ENCODE measurements around the gene KCNJ6.

The KCNJ6 gene

GRCh38 chr21:37863842-37864241 lies 52.4 kb downstream of the KCNJ6 start:
- peak; percentile 93 for DNase-seq

- peak; percentile 57 for DNase-seq
Observed at GRCh38 chr21:37862536-37862935, 53.7 kb downstream of the KCNJ6 start.

GRCh38 chr21:37861561-37861960 lies 54.7 kb downstream of the KCNJ6 start:
- DNase-seq = no peak

GRCh38 chr21:37860416-37860815 lies 55.8 kb downstream of the KCNJ6 start:
- no peak for DNase-seq

- DNase-seq = no peak
Observed at GRCh38 chr21:37855647-37856625, 60.3 kb downstream of the KCNJ6 start.

GRCh38 chr21:37855271-37855646 lies 61.0 kb downstream of the KCNJ6 start:
- no peak for DNase-seq

- DNase-seq = peak; percentile 16
Observed at GRCh38 chr21:37849506-37850102, 66.7 kb downstream of the KCNJ6 start.

- no peak for DNase-seq
Observed at GRCh38 chr21:37848721-37849490, 67.4 kb downstream of the KCNJ6 start.

GRCh38 chr21:37845535-37845934 lies 70.7 kb downstream of the KCNJ6 start:
- no peak for DNase-seq

- no peak for DNase-seq
Observed at GRCh38 chr21:37843191-37843590, 73.1 kb downstream of the KCNJ6 start.

- DNase-seq = no peak
Observed at GRCh38 chr21:37842163-37842919, 73.9 kb downstream of the KCNJ6 start.

GRCh38 chr21:37837381-37837780 lies 78.9 kb downstream of the KCNJ6 start:
- DNase-seq = no peak

- peak; percentile 8 for DNase-seq
Observed at GRCh38 chr21:37835481-37835880, 80.8 kb downstream of the KCNJ6 start.

GRCh38 chr21:37833301-37833700 lies 83.0 kb downstream of the KCNJ6 start:
- DNase-seq = no peak

GRCh38 chr21:37829447-37829846 lies 86.8 kb downstream of the KCNJ6 start:
- DNase-seq = peak; percentile 77

- no peak for DNase-seq
Observed at GRCh38 chr21:37828991-37829390, 87.3 kb downstream of the KCNJ6 start.

GRCh38 chr21:37828556-37828955 lies 87.7 kb downstream of the KCNJ6 start:
- no peak for DNase-seq

- no peak for DNase-seq
Observed at GRCh38 chr21:37827913-37828312, 88.3 kb downstream of the KCNJ6 start.

- DNase-seq = no peak
Observed at GRCh38 chr21:37821786-37822450, 94.3 kb downstream of the KCNJ6 start.

- no peak for DNase-seq
Observed at GRCh38 chr21:37821092-37821491, 95.2 kb downstream of the KCNJ6 start.

- no peak for DNase-seq
Observed at GRCh38 chr21:37819372-37819771, 96.9 kb downstream of the KCNJ6 start.

GRCh38 chr21:37817242-37817641 lies 99.0 kb downstream of the KCNJ6 start:
- no peak for DNase-seq

All from suppressor macrophage treated with lipopolysaccharide for 4 hours (primary cell).